ENCODE data around the gene RBKS.

Gene RBKS

DNA sequence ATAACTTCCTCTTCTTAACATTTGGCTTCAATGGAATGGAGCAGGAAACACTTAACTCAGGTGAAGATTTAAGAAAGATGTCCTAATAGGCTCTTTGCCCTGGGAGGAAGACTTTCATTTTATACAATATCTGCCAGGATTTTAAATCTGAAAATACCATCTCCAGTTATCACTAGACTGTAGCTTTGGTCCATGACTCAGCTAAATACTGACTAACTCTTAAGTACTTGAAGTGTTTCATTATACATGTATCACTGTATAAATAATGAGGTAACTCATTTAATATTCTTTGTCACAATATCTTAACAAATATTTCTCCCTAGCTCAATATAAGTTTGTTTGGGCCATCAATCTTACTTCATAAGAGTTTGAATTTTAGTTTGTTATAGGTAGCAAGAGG is 34.7 kb downstream of the RBKS start:
- Histone ChIP-seq H3K79me1 (ENCODE audit: low read length) (no peaks in the 10 kb centered on the region), H3K4me2 (ENCODE audit: low read length) (no peak overlapping the region), H4K12ac (ENCODE audit: low read depth, low read length) (no peak overlapping the region), H2BK120ac (ENCODE audit: insufficient read depth, low read length, poor library complexity) (no peak overlapping the region), H3K9ac (ENCODE audit: low read length) (no peak overlapping the region), H3K4me3 (ENCODE audit: low read depth, low read length) (no peak overlapping the region), H3K14ac (ENCODE audit: low read length) (no peak overlapping the region), H3K27ac (ENCODE audit: low read depth, low read length) (no peak overlapping the region), H3K4ac (ENCODE audit: low read depth, low read length) (no peak overlapping the region), H3K18ac (ENCODE audit: low read length) (no peak overlapping the region), H3K79me2 (ENCODE audit: control insufficient read depth, insufficient read depth, low read length, poor library complexity) (no peaks in the 10 kb centered on the region), H3K9me3 (ENCODE audit: insufficient read depth, low read depth, low read length) (peaks cover 2% of the 10 kb centered on the region), H2AFZ (ENCODE audit: insufficient read depth, low read length, poor library complexity) (no peak overlapping the region), H3K23ac (ENCODE audit: low read length) (no peak overlapping the region), H2BK5ac (ENCODE audit: low read depth, low read length, poor library complexity) (no peak overlapping the region), H3K4me1 (ENCODE audit: control insufficient read depth in 1 of 2, insufficient read depth in 2 of 2, low read length in 2 of 2) (no peaks in the 10 kb centered on the region), H4K8ac (ENCODE audit: low read depth, low read length) (no peak overlapping the region), H3K36me3 (ENCODE audit: control insufficient read depth in 1 of 2, insufficient read depth in 2 of 2, low read length in 2 of 2) (no peaks in the 10 kb centered on the region), H2BK12ac (ENCODE audit: low read length) (no peak overlapping the region), H2AK5ac (ENCODE audit: low read length) (no peak overlapping the region), H3K27me3 (ENCODE audit: insufficient read depth, low read length) (no peaks in the 10 kb centered on the region), H4K91ac (ENCODE audit: low read depth, low read length) (no peak overlapping the region)
- DNase-seq: peak in 1 of 2 donors; percentile 17

DNA sequence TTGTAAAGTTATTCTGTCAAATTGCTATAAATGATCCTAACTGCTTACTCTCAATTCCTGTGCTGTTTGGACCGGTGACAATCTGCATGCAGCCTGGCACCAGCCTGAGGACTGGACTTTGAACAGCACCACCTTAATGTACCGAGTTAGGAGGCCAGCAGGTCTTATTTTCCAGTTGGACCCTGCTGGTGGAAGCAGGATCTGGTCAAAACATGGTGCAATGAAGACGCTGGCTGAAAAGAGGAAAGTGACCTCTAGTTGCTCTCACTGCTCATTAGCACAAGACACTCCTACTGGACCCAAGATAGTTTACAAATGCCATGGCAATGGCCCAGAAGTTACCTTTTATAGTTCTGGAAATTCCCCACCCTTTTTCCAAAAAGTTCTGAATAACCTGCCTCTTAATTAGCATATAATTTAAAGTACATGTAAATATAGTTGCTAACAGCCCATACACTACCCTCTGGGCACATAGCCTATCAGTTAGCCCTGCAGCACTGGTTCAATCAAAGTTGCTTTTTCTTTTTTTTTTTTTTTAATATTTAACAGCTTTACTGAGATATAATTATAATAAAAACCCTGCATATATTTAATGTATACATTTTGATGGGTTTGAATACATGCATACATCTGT is 35.8 kb downstream of the RBKS start:
- no peak overlapping the region for H4K12ac ChIP-seq (ENCODE audit: low read depth, low read length)
- H2AFZ ChIP-seq (ENCODE audit: insufficient read depth, low read length, poor library complexity): no peak overlapping the region
- H3K4me2 ChIP-seq (ENCODE audit: low read length): no peak overlapping the region
- no peaks in the 10 kb centered on the region for H3K79me1 ChIP-seq (ENCODE audit: low read length)
- H3K23ac ChIP-seq (ENCODE audit: low read length): no peak overlapping the region
- no peak overlapping the region for H2AK5ac ChIP-seq (ENCODE audit: low read length)
- H3K36me3 ChIP-seq (ENCODE audit: control insufficient read depth in 1 of 2, insufficient read depth in 2 of 2, low read length in 2 of 2): no peaks in the 10 kb centered on the region
- no peak overlapping the region for H4K8ac ChIP-seq (ENCODE audit: low read depth, low read length)
- no peak overlapping the region for H3K27ac ChIP-seq (ENCODE audit: low read depth, low read length)
- no peak overlapping the region for H2BK120ac ChIP-seq (ENCODE audit: insufficient read depth, low read length, poor library complexity)
- no peaks in the 10 kb centered on the region for H3K79me2 ChIP-seq (ENCODE audit: control insufficient read depth, insufficient read depth, low read length, poor library complexity)
- no peaks in the 10 kb centered on the region for H3K27me3 ChIP-seq (ENCODE audit: insufficient read depth, low read length)
- no peak overlapping the region for H3K14ac ChIP-seq (ENCODE audit: low read length)
- H3K4me3 ChIP-seq (ENCODE audit: low read depth, low read length): no peak overlapping the region
- WGBS (ENCODE audit: extremely low coverage, insufficient coverage, insufficient read length): no CpG with 5 or more reads among the region's 3 CpGs
- no peak overlapping the region for H3K18ac ChIP-seq (ENCODE audit: low read length)
- H2BK5ac ChIP-seq (ENCODE audit: low read depth, low read length, poor library complexity): no peak overlapping the region
- H4K91ac ChIP-seq (ENCODE audit: low read depth, low read length): no peak overlapping the region
- no peak overlapping the region for H3K4ac ChIP-seq (ENCODE audit: low read depth, low read length)
- no peaks in the 10 kb centered on the region for H3K4me1 ChIP-seq (ENCODE audit: control insufficient read depth in 1 of 2, insufficient read depth in 2 of 2, low read length in 2 of 2)
- no peak overlapping the region for H2BK12ac ChIP-seq (ENCODE audit: low read length)
- no peak for DNase-seq
- H3K9me3 ChIP-seq (ENCODE audit: insufficient read depth, low read depth, low read length): peaks cover 2% of the 10 kb centered on the region
- peak overlapping the region; percentile 51 for H3K9ac ChIP-seq (ENCODE audit: low read length)

DNA sequence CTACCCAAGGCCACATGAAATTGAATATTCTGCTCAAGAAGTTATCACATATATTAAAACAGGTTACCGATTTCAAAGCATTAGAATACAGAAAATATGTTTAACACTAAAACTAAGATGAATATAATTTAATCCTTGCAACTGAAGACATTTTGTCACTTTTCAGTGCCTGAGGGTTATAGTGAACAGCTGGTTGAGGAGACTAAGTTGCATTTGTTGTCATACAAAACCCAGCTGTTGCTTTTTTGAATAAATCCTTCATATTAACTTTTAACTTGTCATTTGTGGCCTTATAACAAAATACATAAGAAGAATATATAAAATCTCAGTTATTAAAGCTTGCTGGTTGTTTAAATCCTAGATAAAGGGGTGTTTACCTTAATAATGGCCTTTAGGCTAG is 37.5 kb downstream of the RBKS start:
- WGBS (ENCODE audit: extremely low coverage, insufficient coverage, insufficient read length): no CpG with 5 or more reads among the region's 1 CpG

DNA sequence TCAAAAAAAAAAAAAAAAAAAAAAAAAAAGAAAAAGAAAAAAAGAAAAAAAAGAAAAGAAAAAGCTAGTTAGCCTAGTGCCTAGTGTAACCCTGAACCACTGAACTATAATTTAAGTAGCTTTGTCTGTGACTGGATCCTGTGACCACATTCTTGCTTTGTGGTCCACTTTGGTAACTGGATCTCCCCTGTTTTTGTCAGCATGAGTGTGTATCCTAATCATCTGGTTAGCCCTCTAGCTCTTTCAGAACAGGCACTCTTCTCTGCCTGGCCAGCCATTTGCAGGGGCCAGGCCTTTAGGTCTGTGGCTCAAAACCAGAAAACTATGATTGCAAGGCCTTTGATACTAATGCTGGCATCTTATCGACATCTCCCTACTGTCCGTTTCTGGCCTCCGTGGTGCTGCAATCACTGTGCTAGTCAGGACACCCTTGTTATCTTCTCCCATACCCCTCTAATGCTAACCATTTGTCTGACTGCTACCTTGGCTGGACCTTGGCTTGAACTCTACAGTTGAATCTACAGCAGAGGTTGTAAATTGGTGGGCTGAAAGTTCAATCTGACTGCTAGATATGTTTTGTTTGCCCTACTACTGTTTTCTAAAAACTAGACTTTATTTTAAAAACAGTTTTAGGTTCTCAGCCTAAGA is 40.5 kb downstream of the RBKS start:
- H3K27ac ChIP-seq (ENCODE audit: low read depth, low read length): no peak overlapping the region
- no peaks in the 10 kb centered on the region for H3K79me2 ChIP-seq (ENCODE audit: control insufficient read depth, insufficient read depth, low read length, poor library complexity)
- no peak overlapping the region for H2AK5ac ChIP-seq (ENCODE audit: low read length)
- no peaks in the 10 kb centered on the region for H3K4me1 ChIP-seq (ENCODE audit: control insufficient read depth in 1 of 2, insufficient read depth in 2 of 2, low read length in 2 of 2)
- H3K27me3 ChIP-seq (ENCODE audit: insufficient read depth, low read length): no peaks in the 10 kb centered on the region
- no peak overlapping the region for H4K12ac ChIP-seq (ENCODE audit: low read depth, low read length)
- H3K4me3 ChIP-seq (ENCODE audit: low read depth, low read length): no peak overlapping the region
- H3K18ac ChIP-seq (ENCODE audit: low read length): no peak overlapping the region
- H3K36me3 ChIP-seq (ENCODE audit: control insufficient read depth in 1 of 2, insufficient read depth in 2 of 2, low read length in 2 of 2): no peaks in the 10 kb centered on the region
- H3K14ac ChIP-seq (ENCODE audit: low read length): no peak overlapping the region
- no peak overlapping the region for H3K4ac ChIP-seq (ENCODE audit: low read depth, low read length)
- H3K79me1 ChIP-seq (ENCODE audit: low read length): no peaks in the 10 kb centered on the region
- no peak overlapping the region for H4K8ac ChIP-seq (ENCODE audit: low read depth, low read length)
- no peak for DNase-seq
- H2BK120ac ChIP-seq (ENCODE audit: insufficient read depth, low read length, poor library complexity): no peak overlapping the region
- no peak overlapping the region for H3K23ac ChIP-seq (ENCODE audit: low read length)
- H2BK12ac ChIP-seq (ENCODE audit: low read length): no peak overlapping the region
- H3K4me2 ChIP-seq (ENCODE audit: low read length): no peak overlapping the region
- H2BK5ac ChIP-seq (ENCODE audit: low read depth, low read length, poor library complexity): no peak overlapping the region
- no peak overlapping the region for H2AFZ ChIP-seq (ENCODE audit: insufficient read depth, low read length, poor library complexity)
- peaks cover 2% of the 10 kb centered on the region for H3K9me3 ChIP-seq (ENCODE audit: insufficient read depth, low read depth, low read length)
- H4K91ac ChIP-seq (ENCODE audit: low read depth, low read length): no peak overlapping the region
- H3K9ac ChIP-seq (ENCODE audit: low read length): no peak overlapping the region
- no CpG with 5 or more reads among the region's 3 CpGs for WGBS (ENCODE audit: extremely low coverage, insufficient coverage, insufficient read length)

More for the DNA sequence above, 37.5 kb downstream of the RBKS start:
- H2BK12ac ChIP-seq (ENCODE audit: low read length): no peak overlapping the region
- H4K8ac ChIP-seq (ENCODE audit: low read depth, low read length): no peak overlapping the region
- no peak overlapping the region for H3K18ac ChIP-seq (ENCODE audit: low read length)
- H3K79me2 ChIP-seq (ENCODE audit: control insufficient read depth, insufficient read depth, low read length, poor library complexity): no peaks in the 10 kb centered on the region
- no peak overlapping the region for H3K4me2 ChIP-seq (ENCODE audit: low read length)
- peaks cover 2% of the 10 kb centered on the region for H3K9me3 ChIP-seq (ENCODE audit: insufficient read depth, low read depth, low read length)
- H2AK5ac ChIP-seq (ENCODE audit: low read length): no peak overlapping the region
- H3K4me1 ChIP-seq (ENCODE audit: control insufficient read depth in 1 of 2, insufficient read depth in 2 of 2, low read length in 2 of 2): no peaks in the 10 kb centered on the region
- H3K79me1 ChIP-seq (ENCODE audit: low read length): no peaks in the 10 kb centered on the region
- H2AFZ ChIP-seq (ENCODE audit: insufficient read depth, low read length, poor library complexity): no peak overlapping the region
- no peak overlapping the region for H4K91ac ChIP-seq (ENCODE audit: low read depth, low read length)
- no peak overlapping the region for H3K9ac ChIP-seq (ENCODE audit: low read length)
- no peaks in the 10 kb centered on the region for H3K36me3 ChIP-seq (ENCODE audit: control insufficient read depth in 1 of 2, insufficient read depth in 2 of 2, low read length in 2 of 2)
- no peaks in the 10 kb centered on the region for H3K27me3 ChIP-seq (ENCODE audit: insufficient read depth, low read length)
- no peak overlapping the region for H2BK120ac ChIP-seq (ENCODE audit: insufficient read depth, low read length, poor library complexity)
- no peak overlapping the region for H3K4me3 ChIP-seq (ENCODE audit: low read depth, low read length)
- DNase-seq: no peak
- no peak overlapping the region for H4K12ac ChIP-seq (ENCODE audit: low read depth, low read length)
- H2BK5ac ChIP-seq (ENCODE audit: low read depth, low read length, poor library complexity): no peak overlapping the region
- H3K4ac ChIP-seq (ENCODE audit: low read depth, low read length): no peak overlapping the region
- no peak overlapping the region for H3K23ac ChIP-seq (ENCODE audit: low read length)
- no peak overlapping the region for H3K27ac ChIP-seq (ENCODE audit: low read depth, low read length)
- no peak overlapping the region for H3K14ac ChIP-seq (ENCODE audit: low read length)

All from trophoblast cell (in vitro differentiated cells and primary cell).